K562 treated with DMSO at 1 percent for 24 hours (cell line): Measurements from ENCODE around the gene PIGBOS1. TPM values are rescaled to one million over a fixed set of nuclear protein-coding genes. Genes with fewer than 3 reads are reported as not detected.

Source experiments
- total RNA-seq: library from RNA; unstranded; fragments of 300-600 nt; gene quantifications from 2 replicates; pipeline ENCODE4 v1.2.3, GENCODE V29; 2022; ENCODE audit warnings: low read depth; ENCODE audit not compliant: insufficient read depth

PIGBOS1 gene
- 23.7 and 24.5 TPM in 2 replicates for total RNA-seq

GRCh38 chr15:55318588-55319494 is at the start of gene PIGBOS1, which contains the start of gene PIGB:
Gene PIGBOS1, minus strand, starts transcription at chr15:55319123. Its CDS starts 1,331 bp downstream, at chr15:55317792.
Gene PIGB, plus strand, starts transcription at chr15:55319222. Its CDS starts 29 bp downstream, at chr15:55319251.

GRCh38 chr15:55289746-55290527 is 29.0 kb downstream of the PIGBOS1 start, which contains the start of gene RAB27A:
Gene RAB27A, minus strand, starts transcription at chr15:55289813. Its CDS starts 54,879 bp downstream, at chr15:55234934.

Other genes starting within 250 kb of the PIGBOS1 start
- gene RSL24D1, start 122.2 kb downstream of the PIGBOS1 start, total RNA-seq: 78.5 and 82.8 TPM in 2 replicates
- gene RAB27A, start 29.3 kb downstream of the PIGBOS1 start, total RNA-seq: 38.3 and 39.7 TPM in 2 replicates
- gene PIGB, start 99 bp upstream of the PIGBOS1 start, total RNA-seq: 4.6 and 4.7 TPM in 2 replicates
- gene CCPG1, start 89.2 kb upstream of the PIGBOS1 start, total RNA-seq: 57.2 and 67.2 TPM in 2 replicates
- 3.5 and 5.3 TPM in 2 replicates for gene PIERCE2, start 89.4 kb upstream of the PIGBOS1 start, total RNA-seq
- not detected in 2 replicates for gene DNAAF4, start 189.1 kb upstream of the PIGBOS1 start, total RNA-seq